ENCODE measurements around the gene DMD. TPM values are rescaled to one million over a fixed set of nuclear protein-coding genes. Genes with fewer than 3 reads are reported as not detected.
A peak's percentile ranks its signal among the peaks of the same experiment; 100 is the strongest.

DMD gene
- total and polyA plus RNA-seq, 12 donors = 28.5 to 228 (median 168) TPM

- intact Hi-C loops (cut with DNase I) = loop anchor here in 1 of 10 donors (5.0 kb wide), 1 partner anchor 138 kb away; no protein-coding TSS in a partner anchor
- Histone ChIP-seq H3K4me1 (no peaks in the 10 kb centered on the region), H3K4me3 (no peak overlapping the region), H3K27me3 (no peaks in the 10 kb centered on the region), H3K36me3 (no peaks in the 10 kb centered on the region), H3K9me3 (no peaks in the 10 kb centered on the region), H3K27ac (no peak overlapping the region)
- no peak for DNase-seq
- no peak for ATAC-seq
- WGBS, 2 donors = 100% methylated on average over 1 of the region's 1 CpG
- TF ChIP-seq, protein P1, sequence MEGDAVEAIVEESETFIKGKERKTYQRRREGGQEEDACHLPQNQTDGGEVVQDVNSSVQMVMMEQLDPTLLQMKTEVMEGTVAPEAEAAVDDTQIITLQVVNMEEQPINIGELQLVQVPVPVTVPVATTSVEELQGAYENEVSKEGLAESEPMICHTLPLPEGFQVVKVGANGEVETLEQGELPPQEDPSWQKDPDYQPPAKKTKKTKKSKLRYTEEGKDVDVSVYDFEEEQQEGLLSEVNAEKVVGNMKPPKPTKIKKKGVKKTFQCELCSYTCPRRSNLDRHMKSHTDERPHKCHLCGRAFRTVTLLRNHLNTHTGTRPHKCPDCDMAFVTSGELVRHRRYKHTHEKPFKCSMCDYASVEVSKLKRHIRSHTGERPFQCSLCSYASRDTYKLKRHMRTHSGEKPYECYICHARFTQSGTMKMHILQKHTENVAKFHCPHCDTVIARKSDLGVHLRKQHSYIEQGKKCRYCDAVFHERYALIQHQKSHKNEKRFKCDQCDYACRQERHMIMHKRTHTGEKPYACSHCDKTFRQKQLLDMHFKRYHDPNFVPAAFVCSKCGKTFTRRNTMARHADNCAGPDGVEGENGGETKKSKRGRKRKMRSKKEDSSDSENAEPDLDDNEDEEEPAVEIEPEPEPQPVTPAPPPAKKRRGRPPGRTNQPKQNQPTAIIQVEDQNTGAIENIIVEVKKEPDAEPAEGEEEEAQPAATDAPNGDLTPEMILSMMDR (IDR thresholded peaks at IDR 0.05) = no peak
Observed at GRCh38 chrX:31350808-31351074, 1860.6 kb downstream of the DMD start.

DNA sequence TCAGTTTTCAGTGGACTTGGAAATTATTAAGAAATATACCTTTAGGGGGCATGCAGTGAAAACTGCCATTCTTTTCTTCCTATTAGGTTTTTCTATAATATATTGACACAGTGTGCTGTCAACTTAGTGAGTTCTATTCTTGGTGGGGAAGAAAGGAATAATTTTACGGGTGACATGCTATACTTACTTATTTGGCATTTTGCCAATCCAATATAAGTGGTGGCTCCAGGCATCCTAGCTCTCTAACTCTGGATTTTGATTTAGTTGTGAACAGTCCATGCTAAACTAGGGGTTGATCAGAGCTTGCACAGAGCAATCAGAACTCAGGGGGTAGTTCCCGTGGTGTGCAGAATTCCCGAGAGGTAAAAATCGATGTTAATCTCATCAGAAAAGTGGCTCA, 1861.8 kb downstream of the DMD start:
- Histone ChIP-seq H3K27ac (no peak overlapping the region), H3K27me3 (no peaks in the 10 kb centered on the region), H3K9me3 (no peaks in the 10 kb centered on the region), H3K4me1 (no peaks in the 10 kb centered on the region), H3K36me3 (no peaks in the 10 kb centered on the region), H3K4me3 (no peak overlapping the region)
- TF ChIP-seq, protein P1 (IDR thresholded peaks at IDR 0.05) = no peak
- 77 to 83% methylated on average over 4 of the region's 4 CpGs for WGBS, 2 donors
- DNase-seq = no peak
- intact Hi-C loops (cut with DNase I) = no loop called here
- ATAC-seq = no peak

DNA sequence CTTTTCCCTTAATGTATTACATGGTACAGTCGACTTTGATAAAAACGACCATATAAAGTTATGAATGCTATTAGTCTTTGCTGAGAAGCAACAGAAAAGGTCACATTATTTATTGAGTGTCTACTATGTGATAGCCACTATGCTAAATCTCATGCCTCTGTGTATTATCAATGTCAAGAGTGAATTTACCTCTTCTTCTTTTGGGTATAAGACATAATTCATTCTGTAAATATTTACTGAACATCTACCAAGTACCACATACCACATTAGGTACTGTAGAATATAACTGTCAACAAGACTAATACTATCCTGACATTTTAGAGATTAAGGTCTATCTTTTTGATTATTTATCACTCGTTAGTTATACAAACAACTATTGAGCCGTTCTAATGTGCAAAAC, 1870.8 kb downstream of the DMD start:
- H3K36me3 ChIP-seq = no peaks in the 10 kb centered on the region
- no peak for DNase-seq
- intact Hi-C loops (cut with DNase I) = no loop called here
- no peaks in the 10 kb centered on the region for H3K9me3 ChIP-seq
- TF ChIP-seq, protein P1 (IDR thresholded peaks at IDR 0.05) = no peak
- H3K4me1 ChIP-seq = peaks cover 0 to 15% (median 0%) of the 10 kb centered on the region in 9 donors
- 57 to 65% methylated on average over 4 of the region's 4 CpGs for WGBS, 2 donors
- H3K27me3 ChIP-seq = no peaks in the 10 kb centered on the region
- no peak for ATAC-seq
- no peak overlapping the region for H3K4me3 ChIP-seq
- H3K27ac ChIP-seq = no peak overlapping the region

DNA sequence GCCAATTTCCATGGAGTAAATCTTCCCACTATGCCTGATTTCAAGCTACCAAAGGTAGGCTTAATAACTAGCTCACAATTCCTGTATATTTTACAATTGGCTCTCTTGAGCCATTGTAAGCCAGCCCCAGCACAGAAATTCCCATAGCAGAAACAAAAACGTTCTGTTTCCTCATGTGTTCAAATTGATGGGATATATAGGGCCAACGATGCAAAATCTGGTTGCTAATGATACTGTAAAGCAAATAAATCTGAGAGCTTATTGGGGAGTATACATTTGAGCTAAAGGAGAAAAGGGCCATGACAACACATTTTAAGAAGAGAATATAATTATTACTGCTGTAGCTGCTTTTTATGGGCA, 1872.4 kb downstream of the DMD start:
- Histone ChIP-seq H3K36me3 (no peaks in the 10 kb centered on the region), H3K9me3 (no peaks in the 10 kb centered on the region), H3K27me3 (no peaks in the 10 kb centered on the region), H3K4me1 (peaks cover 0 to 15% (median 0%) of the 10 kb centered on the region in 9 donors), H3K4me3 (no peak overlapping the region), H3K27ac (peak overlapping the region in 8 of 10 donors; percentile 13 to 58 (median 34))
- WGBS, 2 donors = 33 to 55% methylated on average over 2 of the region's 2 CpGs
- TF ChIP-seq, protein P1 (IDR thresholded peaks at IDR 0.05) = no peak
- DNase-seq (no peak), ATAC-seq (no peak)
- intact Hi-C loops (cut with DNase I) = no loop called here

- Histone ChIP-seq H3K9me3 (no peaks in the 10 kb centered on the region), H3K27me3 (no peaks in the 10 kb centered on the region), H3K4me3 (no peak overlapping the region), H3K4me1 (peaks cover 0 to 26% (median 0%) of the 10 kb centered on the region in 9 donors), H3K27ac (peak overlapping the region in 8 of 10 donors; percentile 13 to 60 (median 54)), H3K36me3 (no peaks in the 10 kb centered on the region)
- ATAC-seq (no peak), DNase-seq (no peak)
- TF ChIP-seq, protein P1 (IDR thresholded peaks at IDR 0.05) = no peak
- 56 to 74% methylated on average over 2 of the region's 2 CpGs for WGBS, 2 donors
- intact Hi-C loops (cut with DNase I) = no loop called here
Observed at GRCh38 chrX:31337332-31337731, 1874.0 kb downstream of the DMD start.
